ENCODE results near the gene NSG1. TPM values are rescaled to one million over a fixed set of nuclear protein-coding genes. Genes with fewer than 3 reads are reported as not detected.

NSG1 gene
- total and polyA plus RNA-seq, 2 of the 8 experiments (the other 6 are each of a cell fraction or from before 2014, with no cell fraction given): 35.7 to 61.4 TPM

DNA sequence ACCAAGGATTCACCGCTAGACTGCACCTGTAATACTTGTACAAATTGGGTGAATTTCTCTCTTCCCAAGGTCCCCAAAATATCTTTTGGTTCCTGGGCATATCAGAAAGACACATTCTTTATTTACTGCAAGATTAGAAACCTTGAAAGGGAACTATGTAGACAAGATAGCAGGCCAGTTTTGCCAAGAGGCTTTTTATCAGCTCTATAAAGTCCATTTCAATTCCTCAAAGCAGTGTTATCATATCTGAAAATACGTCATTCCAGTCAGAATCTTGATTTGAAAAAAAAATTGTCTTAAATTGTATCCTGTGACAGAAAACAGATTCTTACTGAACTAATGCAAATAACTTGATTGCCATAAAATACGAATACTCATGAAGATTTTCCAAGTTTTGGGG, 37.0 kb upstream of the NSG1 start:
- DNase-seq (ENCODE audit: low read depth in 1 of 2, low spot score in 2 of 2): no peak
- no peak overlapping the region for H4K5ac ChIP-seq (ENCODE audit: insufficient read length, low read depth, low read length)
- ChIA-PET CTCF (ENCODE audit: partially characterized antibody) (interaction anchor here (1.2 to 1.5 kb wide), 3 partner anchors 9 to 22 kb away, joined by 3 to 5 read pairs (median 3); no protein-coding TSS in a partner anchor), POLR2A (ENCODE audit: partially characterized antibody) (no interaction called here)
- H3K9ac ChIP-seq (replicated peaks in 1 of 4; ENCODE audit: extremely low read depth in 1 of 4, low read depth in 3 of 4, low read length in 3 of 4): no peak overlapping the region
- no peaks in the 10 kb centered on the region for H3K36me3 ChIP-seq (ENCODE audit: control insufficient read depth in 2 of 4, insufficient read depth in 4 of 4, low read length in 3 of 4)
- no peak for FAIRE-seq
- no peak overlapping the region for H3K14ac ChIP-seq (ENCODE audit: insufficient read length)
- H2AFZ ChIP-seq (ENCODE audit: low read length): no peak overlapping the region
- H3K23ac ChIP-seq (ENCODE audit: insufficient read length): no peak overlapping the region
- no peaks in the 10 kb centered on the region for H3K23me2 ChIP-seq (ENCODE audit: low read depth, low read length)
- no peak overlapping the region for H2BK12ac ChIP-seq (ENCODE audit: low read depth, low read length)
- no peak overlapping the region for H3K56ac ChIP-seq (replicated peaks; ENCODE audit: insufficient read length, low read depth, low read length)
- no peaks in the 10 kb centered on the region for H3K4me1 ChIP-seq (replicated peaks in 1 of 4; ENCODE audit: control insufficient read depth in 3 of 4, insufficient read depth in 4 of 4, low read length in 3 of 4)
- H3K79me1 ChIP-seq (ENCODE audit: low read depth, low read length): no peaks in the 10 kb centered on the region
- no peak overlapping the region for H2BK120ac ChIP-seq (replicated peaks; ENCODE audit: low read depth, low read length)
- no peak overlapping the region for H2AK5ac ChIP-seq (ENCODE audit: low read depth, low read length)
- no peak overlapping the region for H3K27ac ChIP-seq (ENCODE audit: low read depth, low read length)
- H3K4ac ChIP-seq (replicated peaks; ENCODE audit: insufficient read length, low read depth, low read length): no peak overlapping the region
- H3K79me2 ChIP-seq (ENCODE audit: control insufficient read depth in 1 of 2, insufficient read depth in 2 of 2, low read length in 2 of 2): no peaks in the 10 kb centered on the region
- no peak overlapping the region for H3K18ac ChIP-seq (ENCODE audit: extremely low read depth, low read length)
- no peak overlapping the region for H2BK5ac ChIP-seq (ENCODE audit: low read depth, low read length)
- no peak overlapping the region for H4K8ac ChIP-seq (ENCODE audit: extremely low read depth, insufficient read depth, low read length)
- no peak overlapping the region for H4K91ac ChIP-seq (replicated peaks; ENCODE audit: insufficient read length, low read length)
- 86% methylated on average over 3 of the region's 3 CpGs; no CpG with 5 or more reads in 1 of the 2 experiments for WGBS, 2 experiments (ENCODE audit: extremely low coverage in 1 of 2, insufficient coverage in 1 of 2, insufficient read length in 1 of 2, insufficient replicate concordance in 2 of 2, low coverage in 1 of 2, low lambda C conversion rate in 2 of 2, missing lambda C conversion rate in 1 of 2)
- no peaks in the 10 kb centered on the region for H3K9me3 ChIP-seq (ENCODE audit: insufficient read depth in 2 of 2, low read depth in 1 of 2, low read length in 1 of 2)
- H3K4me3 ChIP-seq (ENCODE audit: extremely low read depth in 1 of 4, insufficient read depth in 2 of 4, low read depth in 3 of 4, low read length in 4 of 4): no peak overlapping the region
- no peaks in the 10 kb centered on the region for H4K20me1 ChIP-seq (replicated peaks in 1 of 2; ENCODE audit: control insufficient read depth in 1 of 2, insufficient read depth in 2 of 2, low read length in 2 of 2)
- no peak overlapping the region for H2BK15ac ChIP-seq (ENCODE audit: low read length)
- no peak overlapping the region for H2BK20ac ChIP-seq (ENCODE audit: low read length)
- H3K4me2 ChIP-seq (ENCODE audit: insufficient read depth in 1 of 2, low read depth in 2 of 2, low read length in 2 of 2): no peak overlapping the region
- no peaks in the 10 kb centered on the region for H3K27me3 ChIP-seq (replicated peaks in 1 of 4; ENCODE audit: control insufficient read depth in 3 of 4, extremely low read depth in 1 of 4, insufficient read depth in 3 of 4, low read length in 3 of 4)
- TF ChIP-seq BCL11A (IDR thresholded peaks at IDR 0.05; ENCODE audit: low read depth in 2 of 2, low read length in 2 of 2): no peak
- no peak for TF ChIP-seq SRF (IDR thresholded peaks at IDR 0.05; ENCODE audit: low read depth, low read length)
- TF ChIP-seq, protein P1, sequence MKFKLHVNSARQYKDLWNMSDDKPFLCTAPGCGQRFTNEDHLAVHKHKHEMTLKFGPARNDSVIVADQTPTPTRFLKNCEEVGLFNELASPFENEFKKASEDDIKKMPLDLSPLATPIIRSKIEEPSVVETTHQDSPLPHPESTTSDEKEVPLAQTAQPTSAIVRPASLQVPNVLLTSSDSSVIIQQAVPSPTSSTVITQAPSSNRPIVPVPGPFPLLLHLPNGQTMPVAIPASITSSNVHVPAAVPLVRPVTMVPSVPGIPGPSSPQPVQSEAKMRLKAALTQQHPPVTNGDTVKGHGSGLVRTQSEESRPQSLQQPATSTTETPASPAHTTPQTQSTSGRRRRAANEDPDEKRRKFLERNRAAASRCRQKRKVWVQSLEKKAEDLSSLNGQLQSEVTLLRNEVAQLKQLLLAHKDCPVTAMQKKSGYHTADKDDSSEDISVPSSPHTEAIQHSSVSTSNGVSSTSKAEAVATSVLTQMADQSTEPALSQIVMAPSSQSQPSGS (IDR thresholded peaks at IDR 0.05; ENCODE audit: low read length): no peak
- no peak for TF ChIP-seq SIX5 (IDR thresholded peaks at IDR 0.05; ENCODE audit: low read depth, low read length)
- TF ChIP-seq RXRA (IDR thresholded peaks at IDR 0.05; ENCODE audit: insufficient read depth, low read depth, low read length): no peak
- TF ChIP-seq EP300 (IDR thresholded peaks at IDR 0.05; ENCODE audit: borderline replicate concordance in 1 of 2, low read depth in 2 of 2, low read length in 2 of 2): no peak
- TF ChIP-seq CHD2 (IDR thresholded peaks at IDR 0.05; ENCODE audit: low read length): no peak
- no peak for TF ChIP-seq KDM5A (IDR thresholded peaks at IDR 0.05; ENCODE audit: low read length)
- TF ChIP-seq SIRT6 (IDR thresholded peaks at IDR 0.05; ENCODE audit: low read length): no peak
- no peak for TF ChIP-seq BRCA1 (IDR thresholded peaks at IDR 0.05; ENCODE audit: low read depth, low read length)
- no peak for TF ChIP-seq JUND (IDR thresholded peaks at IDR 0.05; ENCODE audit: low read length)
- TF ChIP-seq SAP30 (IDR thresholded peaks at IDR 0.05; ENCODE audit: insufficient read depth, insufficient replicate concordance, low read length): no peak
- TF ChIP-seq GABPA (IDR thresholded peaks at IDR 0.05; ENCODE audit: borderline replicate concordance, insufficient read depth, low read length): no peak

Measured in H1 (cell line).